DMS114 treated with DMSO at 0.1 percent for 48 hours (cell line): ENCODE data around the gene TYMP.

Experiments
- DNase-seq: peaks from one replicate; lab custom pipeline; 2025; ENCODE audit not compliant: unreplicated experiment; lab: John Stamatoyannopoulos, UW

The TYMP gene, protein sequence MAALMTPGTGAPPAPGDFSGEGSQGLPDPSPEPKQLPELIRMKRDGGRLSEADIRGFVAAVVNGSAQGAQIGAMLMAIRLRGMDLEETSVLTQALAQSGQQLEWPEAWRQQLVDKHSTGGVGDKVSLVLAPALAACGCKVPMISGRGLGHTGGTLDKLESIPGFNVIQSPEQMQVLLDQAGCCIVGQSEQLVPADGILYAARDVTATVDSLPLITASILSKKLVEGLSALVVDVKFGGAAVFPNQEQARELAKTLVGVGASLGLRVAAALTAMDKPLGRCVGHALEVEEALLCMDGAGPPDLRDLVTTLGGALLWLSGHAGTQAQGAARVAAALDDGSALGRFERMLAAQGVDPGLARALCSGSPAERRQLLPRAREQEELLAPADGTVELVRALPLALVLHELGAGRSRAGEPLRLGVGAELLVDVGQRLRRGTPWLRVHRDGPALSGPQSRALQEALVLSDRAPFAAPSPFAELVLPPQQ

DNA sequence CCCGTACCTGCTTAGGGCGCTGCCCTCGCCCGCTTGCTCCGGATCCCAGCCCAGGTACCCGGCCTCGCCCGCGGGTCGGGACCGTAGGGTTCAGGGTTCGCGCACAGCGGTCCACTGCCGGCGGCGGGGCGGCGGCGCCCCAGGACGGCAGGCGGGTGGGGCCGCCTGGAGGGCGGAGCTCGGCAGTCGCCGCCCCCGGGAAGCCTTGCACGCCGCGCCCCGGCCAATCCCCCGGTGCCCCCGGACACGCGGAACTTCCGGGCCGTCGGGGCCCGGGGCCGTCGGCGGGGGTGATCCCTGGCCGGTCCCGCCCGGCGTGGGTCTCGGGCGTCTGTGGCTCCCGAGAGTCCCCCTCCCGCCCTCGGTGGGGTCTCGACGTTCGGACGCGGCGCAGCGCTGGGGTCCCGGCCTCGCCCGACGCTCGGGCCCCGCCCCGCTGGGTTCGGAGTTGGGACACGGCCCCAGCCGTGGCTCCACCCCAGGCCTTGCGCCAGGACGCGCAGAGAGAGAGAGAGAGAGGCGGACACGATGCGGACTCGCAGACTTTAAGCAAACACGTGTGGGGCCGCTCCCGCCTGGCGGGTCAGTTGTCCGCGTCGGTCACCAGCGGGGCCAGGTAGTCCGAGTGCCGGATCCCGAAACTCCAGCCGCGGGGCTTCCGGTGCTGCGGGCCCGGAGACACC lies at the start of gene TYMP:
Gene TYMP, minus strand, starts transcription at position 116 of the 683 bp plus-strand sequence. CDS start 303 bp downstream, outside the sequence.
- no peak for DNase-seq

DNA sequence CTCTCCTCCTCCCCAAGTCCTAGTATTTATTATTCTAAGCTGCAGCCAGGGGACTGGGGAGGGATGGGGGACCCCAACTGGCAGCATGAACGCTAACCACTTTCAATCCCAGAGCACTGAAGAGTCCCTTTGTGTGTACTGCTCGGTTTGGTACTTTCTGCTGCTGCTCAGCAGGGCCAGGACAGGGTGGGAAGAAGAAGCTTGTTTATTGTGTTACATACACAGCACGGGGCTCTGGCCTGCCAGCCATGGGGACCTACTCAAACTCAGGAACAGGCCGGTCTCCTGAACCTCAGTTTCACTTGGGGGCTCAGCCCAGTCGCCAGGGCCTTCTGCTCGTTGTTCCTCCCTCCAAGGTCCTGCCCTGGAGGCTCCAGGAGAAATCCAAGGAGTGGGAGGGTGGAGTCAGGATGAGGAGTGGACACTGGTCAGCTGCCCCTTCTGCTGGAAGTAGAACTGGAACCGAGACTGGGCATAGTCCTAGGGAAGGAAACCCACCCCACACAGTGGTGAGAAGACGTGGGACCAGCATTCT lies 49.0 kb upstream of the TYMP start:
- no peak for DNase-seq

GRCh38 chr22:50577987-50578775 lies 48.4 kb upstream of the TYMP start, which contains the start of gene CPT1B:
Gene CPT1B, minus strand, starts transcription at chr22:50578427. Its CDS starts 512 bp downstream, at chr22:50577915.
- DNase-seq, result no peak

GRCh38 chr22:50577697-50577986 lies 47.8 kb upstream of the TYMP start:
- no peak for DNase-seq

DNA sequence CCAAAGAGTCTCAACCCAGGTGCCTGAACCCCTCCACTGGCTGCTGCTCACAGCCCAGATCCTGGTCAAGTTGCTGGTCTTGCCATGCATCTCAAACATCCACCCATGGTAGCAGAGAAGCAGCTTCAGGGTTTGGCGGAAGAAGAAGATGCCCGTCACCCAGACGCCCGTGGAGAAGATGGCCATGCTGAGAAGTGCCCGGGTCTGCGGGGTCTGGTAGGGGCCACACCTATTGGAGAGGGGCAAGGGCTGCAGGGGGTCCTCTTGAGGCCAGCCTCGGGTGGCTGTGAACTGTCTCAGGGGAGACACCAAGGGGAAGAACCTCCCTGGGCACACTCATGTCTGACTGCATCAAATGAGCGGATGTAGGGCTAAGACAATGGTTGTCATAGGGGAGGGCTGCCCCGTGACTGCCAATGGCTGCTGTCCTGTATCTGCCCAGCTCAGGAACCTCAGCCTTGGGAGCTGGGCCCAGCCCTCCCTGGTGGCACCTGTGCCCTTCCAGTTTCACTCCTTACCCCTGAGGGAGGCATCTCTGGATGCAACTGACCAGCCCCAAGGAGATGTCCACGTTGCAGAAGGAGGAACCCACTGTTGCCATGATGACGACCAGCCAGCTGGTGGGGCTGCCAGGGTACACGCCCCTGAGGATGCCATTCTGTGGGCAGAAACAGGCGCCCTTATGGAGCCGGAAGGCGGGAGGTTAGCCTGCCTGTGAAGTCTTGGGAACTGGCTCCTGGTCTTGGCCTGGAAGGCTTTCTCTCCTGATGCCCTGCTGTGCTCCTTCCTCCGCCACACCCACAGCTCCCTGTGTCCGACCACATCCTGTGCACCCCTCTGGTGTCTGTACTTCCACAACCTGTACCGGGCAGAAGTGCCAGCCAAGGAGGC lies 47.2 kb upstream of the TYMP start:
- DNase-seq, result no peak

- peak; percentile 38 for DNase-seq
Observed at GRCh38 chr22:50576070-50576469, 46.3 kb upstream of the TYMP start.

DNA sequence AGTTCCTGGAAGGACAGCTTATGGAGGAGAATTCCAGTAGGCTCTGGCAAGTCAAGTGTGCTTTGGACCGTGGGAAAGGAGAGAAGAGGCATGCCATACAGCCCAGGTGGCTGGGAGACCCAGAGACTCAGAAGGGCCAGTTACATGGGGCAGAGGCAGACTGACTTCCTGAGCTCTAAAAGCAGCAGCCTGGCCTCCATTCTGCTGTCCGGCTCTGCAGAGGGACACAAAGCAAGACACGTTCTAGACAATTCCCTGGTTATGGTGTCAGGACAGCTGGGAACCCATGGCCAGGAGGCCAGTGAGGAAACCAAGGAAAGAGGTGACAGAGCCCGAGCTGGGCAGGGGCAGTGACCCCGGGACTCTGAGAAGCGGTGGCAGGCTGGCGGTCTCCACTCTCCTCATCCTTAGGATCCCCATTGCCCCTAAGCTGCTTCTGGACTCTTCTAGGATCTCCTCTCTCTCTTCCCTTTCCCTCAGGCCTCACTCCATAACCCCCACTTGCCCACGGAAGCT lies 45.7 kb upstream of the TYMP start:
- DNase-seq, result no peak

GRCh38 chr22:50574383-50574755 lies 44.6 kb upstream of the TYMP start:
- no peak for DNase-seq

- DNase-seq, result no peak
Observed at GRCh38 chr22:50573491-50574382, 43.9 kb upstream of the TYMP start.

- no peak for DNase-seq
Observed at GRCh38 chr22:50572965-50573364, 43.2 kb upstream of the TYMP start.

DNA sequence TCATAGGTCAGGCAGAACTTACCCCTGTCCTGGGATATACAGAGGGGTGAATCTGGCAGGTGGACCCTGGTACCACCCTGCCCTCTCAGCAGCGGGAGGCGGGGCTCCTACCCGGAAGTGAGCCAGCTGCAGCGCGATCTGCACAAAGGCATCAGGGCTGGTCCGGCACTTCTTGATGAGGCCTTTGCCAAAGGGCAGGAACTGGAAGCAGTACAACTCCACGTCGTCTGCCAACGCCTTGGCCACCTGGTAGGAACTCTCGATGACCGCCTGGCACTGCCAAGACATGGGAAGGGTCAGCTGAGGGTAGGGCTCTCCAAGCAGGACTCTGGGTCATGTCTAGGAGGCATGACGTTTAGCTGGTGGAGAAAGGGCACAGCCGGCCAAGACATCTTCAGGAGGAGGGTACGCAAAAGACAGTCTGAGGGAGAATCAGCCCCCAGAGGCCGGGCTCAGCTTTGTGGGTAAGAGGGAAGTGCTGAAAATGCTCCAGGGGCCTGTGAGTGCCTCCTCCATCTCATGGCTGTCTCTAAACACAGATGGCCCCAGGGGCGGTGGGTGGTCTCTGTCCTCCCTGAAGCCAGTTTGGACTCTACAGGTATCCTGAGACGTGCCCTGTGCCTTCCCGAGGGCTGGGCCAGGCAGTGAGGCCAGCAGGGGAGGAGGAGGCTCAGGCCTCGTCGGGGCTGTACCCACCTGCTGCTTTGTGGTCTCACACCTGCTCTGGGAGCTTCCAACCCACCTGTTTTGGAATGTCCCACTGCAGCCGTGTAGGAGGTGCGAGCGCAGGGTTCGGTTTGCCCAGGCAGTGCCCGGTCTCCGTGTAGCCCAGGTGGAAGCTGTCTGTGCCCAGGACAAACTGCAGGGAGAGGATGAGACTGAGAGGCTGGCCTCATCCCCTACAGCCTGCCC lies 41.7 kb upstream of the TYMP start:
- DNase-seq, result no peak

GRCh38 chr22:50570861-50571260 lies 41.0 kb upstream of the TYMP start:
- DNase-seq, result no peak

GRCh38 chr22:50569896-50570535 lies 40.2 kb upstream of the TYMP start:
- DNase-seq, result no peak

- no peak for DNase-seq
Observed at GRCh38 chr22:50569041-50569459, 39.2 kb upstream of the TYMP start.

DNA sequence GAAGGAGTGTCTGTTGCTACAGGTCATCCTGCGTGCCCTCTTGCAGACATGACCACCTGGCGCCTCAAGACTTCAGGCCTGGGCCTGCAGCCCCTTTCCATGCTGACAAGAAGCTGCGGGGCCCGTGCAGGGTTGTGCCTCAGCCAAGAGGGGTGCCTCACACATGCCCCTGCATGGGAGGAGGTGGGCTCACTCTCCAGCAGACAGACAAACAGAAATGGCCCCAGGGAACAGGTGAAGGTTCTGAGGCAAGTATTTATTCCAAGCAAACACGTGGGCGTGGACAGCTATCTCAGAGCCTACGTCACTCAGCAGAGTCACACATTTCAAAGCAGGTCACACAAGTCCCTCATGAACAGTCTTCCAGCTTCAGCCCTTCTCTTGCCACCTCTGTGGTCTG lies 38.8 kb upstream of the TYMP start:
- DNase-seq, result no peak

DNA sequence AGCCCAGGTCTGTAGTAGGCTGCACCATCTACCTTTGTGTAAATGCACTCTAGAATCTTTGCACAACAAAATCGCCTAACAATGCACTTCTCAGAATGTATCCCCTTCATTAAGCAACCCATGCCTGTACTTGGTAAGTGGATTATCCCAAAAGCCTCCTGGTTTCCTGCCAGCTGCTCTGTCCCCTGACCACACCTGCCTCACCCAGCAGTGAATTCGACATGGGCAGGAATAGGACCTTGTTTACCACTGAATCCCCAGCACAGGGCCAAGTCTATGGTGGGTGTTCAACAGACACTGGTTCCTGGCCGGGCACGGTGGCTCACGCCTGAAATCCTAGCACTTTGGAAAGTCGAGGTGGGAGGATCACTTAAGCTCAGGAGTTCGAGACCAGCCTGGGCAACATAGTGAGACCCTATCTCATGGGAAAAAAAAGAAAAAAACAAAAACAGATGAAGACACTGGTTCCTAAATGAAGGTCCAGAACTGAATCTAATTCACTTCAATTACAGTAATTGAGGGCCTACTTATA lies 38.0 kb upstream of the TYMP start:
- DNase-seq, result no peak

DNA sequence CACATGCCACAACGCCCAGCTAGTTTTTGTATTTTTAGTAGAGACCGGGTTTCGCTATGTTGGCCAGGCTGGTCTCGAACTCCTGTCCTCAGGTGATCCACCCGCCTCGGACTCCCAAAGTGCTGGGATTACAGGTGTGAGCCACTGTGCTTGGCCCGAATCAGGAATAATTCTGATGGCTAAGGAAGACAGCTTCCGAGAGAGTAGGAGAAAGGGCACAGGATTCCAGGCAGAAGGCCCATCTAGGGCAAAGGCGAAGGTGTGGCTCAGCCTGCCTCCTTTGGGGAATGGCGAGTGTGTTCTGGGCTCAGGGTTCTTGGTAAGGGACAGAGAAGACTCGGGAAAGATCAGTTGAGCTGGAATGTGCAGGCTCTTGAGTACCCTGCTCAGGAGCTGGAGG lies 34.5 kb upstream of the TYMP start:
- no peak for DNase-seq
